Activated T-cell treated with anti-CD3 and anti-CD28 coated beads for 24 hours (primary cell): Measurements from ENCODE around the gene WDR37.

ENCODE experiments used
- DNase-seq: peaks from one replicate; pipeline ENCODE4 v3.0.0-alpha.2; 2020; ENCODE audit warnings: low read depth

WDR37 gene

GRCh38 chr10:1074052-1074747 is 18.0 kb downstream of the WDR37 start:
- no peak for DNase-seq

GRCh38 chr10:1074748-1075308 is 18.6 kb downstream of the WDR37 start:
- DNase-seq, result no peak

GRCh38 chr10:1078668-1079067 is 22.5 kb downstream of the WDR37 start:
- no peak for DNase-seq

DNA sequence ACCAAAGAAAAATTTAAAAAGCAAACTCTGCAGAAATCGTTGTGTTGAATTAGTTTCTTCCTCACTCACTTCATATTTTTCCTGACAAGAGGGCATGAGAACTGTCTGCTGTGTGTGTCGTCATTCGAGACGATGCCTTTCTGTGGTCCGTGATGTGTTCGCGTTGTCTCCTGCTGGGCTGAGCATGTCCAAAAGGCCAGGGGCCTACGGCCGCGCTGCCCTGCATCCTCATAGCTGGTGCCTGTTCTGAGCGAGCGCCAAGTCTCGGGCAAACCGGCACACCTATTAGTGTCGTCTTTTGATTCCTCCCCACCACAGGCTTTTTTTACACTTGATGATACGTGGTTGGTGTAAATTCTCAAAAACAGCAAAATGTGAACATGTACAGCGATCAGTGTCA is 27.4 kb downstream of the WDR37 start:
- DNase-seq, result no peak

DNA sequence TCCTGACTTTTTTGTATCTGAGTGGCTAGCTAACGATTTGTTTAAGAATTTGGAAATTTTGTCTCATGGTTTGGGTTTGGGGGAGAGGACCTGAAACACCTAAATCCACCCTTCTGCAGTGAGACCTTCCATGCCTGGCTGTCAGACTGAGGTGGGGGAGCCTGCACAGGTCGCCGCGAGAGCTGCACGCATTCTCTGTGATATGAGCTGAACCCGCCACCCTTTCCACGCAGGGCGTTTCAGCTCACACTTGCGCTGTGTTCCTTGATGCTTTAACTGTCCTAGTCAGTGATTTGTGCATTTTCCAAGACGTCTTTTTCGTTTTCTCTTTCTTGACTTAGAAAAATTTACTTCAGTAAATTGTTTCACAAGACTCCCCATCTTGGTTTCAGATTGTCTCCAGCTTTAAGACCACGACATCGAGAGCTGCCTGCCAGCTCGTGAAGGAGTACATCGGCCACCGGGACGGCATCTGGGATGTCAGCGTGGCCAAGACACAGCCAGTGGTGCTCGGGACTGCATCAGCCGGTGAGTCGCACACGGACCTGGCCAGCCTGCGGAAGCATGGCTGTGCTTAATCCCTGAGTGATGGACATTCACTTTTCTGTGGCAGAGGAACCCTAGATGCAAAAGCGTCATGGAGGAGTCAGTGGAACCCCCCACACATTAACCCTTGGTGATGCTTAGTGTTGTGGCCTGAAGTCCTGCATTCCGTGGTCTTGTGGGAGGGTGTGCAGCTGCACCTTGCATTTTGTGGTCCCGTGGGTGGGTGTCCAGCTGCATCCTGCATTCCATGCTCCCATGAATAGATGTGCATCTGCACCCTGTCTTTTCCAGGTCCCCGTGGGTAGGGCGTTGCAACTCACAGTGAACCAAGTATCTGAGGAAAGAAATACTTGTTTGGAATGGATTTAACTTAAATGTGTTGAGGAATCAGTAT is 28.1 kb downstream of the WDR37 start:
- no peak for DNase-seq

DNA sequence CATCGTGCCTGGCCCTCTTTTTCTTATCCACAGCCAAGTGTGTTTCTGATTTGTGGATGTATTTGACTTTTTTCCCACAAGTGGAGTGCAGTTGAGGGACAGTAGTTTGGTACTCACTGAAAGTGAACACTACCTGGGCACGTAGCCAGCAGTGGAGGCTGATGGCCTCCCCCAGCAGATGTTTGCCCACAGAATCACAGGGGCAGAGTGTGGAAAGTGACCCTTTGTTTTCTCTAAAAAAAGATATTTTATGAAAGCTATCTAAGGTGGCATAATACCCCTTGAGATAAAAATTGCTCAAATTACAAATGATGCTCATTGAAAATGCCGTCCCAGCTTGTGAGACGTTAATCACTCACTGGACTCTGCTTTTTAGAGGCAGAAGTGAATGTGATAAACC is 29.1 kb downstream of the WDR37 start:
- no peak for DNase-seq

DNA sequence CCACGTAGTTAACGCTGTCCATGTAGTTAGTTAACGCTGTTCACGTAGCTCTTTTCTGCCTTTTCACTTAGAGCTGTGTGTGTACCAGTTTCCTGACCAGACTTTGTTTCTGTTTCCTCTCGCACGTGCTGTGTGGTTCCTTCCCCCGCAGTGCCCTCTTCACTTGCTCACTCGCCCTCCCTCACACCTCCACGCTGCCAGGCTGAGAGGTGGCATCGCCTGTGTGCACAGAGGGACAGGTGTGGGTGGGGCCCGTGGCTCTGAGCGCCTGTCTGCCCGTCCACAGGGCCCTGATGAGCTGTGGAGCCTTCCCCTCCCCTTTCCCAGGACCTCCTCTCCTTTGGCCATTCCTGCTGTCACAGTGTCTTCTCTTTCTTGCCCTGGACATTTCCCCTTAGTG is 30.6 kb downstream of the WDR37 start:
- DNase-seq, result no peak

GRCh38 chr10:1089017-1089689 is 33.0 kb downstream of the WDR37 start:
- DNase-seq, result no peak

- no peak for DNase-seq
These were observed 34.5 kb downstream of the WDR37 start for GRCh38 chr10:1090696-1091095.

DNA sequence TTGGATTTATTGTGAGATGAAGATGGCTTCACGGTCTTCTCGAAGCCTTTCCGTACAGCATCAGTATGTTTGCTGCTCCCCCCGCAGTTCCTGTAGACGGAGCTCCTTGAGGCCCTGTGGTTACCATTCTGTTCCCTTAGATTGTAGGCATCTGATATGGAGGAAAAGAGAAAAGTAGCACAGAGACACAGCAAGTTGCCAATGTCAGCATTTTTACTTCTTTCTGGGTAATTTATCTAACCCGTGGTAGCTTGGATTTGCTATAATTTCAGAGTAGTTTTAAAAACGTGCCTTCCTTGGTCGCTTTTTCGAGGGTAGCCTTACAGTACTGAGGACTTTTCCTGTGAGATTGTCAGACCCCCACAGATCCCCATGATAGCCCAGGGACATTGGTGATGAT is 37.5 kb downstream of the WDR37 start:
- DNase-seq, result no peak

- peak; percentile 53 for DNase-seq
These were observed 38.2 kb downstream of the WDR37 start for GRCh38 chr10:1094112-1095057.

- DNase-seq, result no peak
These were observed 39.3 kb downstream of the WDR37 start for GRCh38 chr10:1095498-1095897.

DNA sequence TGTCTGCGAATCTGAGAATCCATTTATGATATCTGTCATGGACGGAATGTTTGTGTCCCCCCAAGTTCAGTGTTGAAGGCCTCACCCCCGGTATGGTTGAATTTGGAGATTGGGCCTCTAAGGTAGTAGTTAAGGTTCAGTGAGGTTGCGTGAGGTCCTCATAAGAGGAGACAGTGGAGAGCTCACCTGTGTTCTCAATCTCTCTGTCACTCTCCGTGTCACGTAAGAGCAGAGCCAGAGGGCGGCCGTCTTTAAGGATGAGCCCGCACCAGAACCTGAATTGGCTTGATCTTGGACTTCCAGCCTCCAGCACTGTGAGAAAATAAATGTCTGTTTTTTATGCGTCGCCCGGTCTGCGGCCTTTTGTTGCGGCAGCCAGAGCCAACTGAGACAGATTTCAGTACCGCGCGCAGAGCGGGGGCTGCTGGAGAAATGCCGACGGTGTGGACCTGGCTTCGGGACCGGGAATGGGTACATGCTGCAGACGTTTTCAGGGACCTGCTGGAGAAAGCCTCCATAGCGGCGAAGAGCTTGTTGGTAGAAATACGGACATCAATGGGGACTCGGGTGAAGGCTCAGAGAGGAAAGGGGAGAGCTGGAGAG is 40.2 kb downstream of the WDR37 start:
- no peak for DNase-seq

- no peak for DNase-seq
These were observed 41.3 kb downstream of the WDR37 start for GRCh38 chr10:1097436-1097835.

GRCh38 chr10:1100143-1100542 is 44.0 kb downstream of the WDR37 start:
- no peak for DNase-seq

GRCh38 chr10:1100691-1101368 is 44.6 kb downstream of the WDR37 start:
- DNase-seq, result no peak

DNA sequence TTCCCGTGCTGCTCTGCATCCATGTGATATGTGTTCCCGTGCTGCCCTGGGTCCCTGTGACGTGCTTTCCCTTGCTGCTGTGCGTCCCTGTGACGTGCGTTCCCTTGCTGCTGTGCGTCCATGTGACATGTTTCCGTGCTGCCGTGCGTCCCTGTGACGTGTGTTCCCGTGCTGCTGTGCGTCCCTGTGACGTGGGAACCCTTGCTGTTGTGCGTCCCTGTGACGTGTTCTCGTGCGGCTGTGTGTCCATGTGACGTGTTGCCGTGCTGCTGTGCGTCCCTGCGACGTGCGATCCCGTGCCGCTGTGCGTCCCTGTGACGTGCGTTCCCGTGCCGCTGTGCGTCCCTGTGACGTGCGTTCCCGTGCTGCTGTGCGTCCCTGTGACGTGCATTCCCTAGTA is 45.8 kb downstream of the WDR37 start:
- no peak for DNase-seq

GRCh38 chr10:1102416-1102815 is 46.2 kb downstream of the WDR37 start:
- peak; percentile 24 for DNase-seq

DNA sequence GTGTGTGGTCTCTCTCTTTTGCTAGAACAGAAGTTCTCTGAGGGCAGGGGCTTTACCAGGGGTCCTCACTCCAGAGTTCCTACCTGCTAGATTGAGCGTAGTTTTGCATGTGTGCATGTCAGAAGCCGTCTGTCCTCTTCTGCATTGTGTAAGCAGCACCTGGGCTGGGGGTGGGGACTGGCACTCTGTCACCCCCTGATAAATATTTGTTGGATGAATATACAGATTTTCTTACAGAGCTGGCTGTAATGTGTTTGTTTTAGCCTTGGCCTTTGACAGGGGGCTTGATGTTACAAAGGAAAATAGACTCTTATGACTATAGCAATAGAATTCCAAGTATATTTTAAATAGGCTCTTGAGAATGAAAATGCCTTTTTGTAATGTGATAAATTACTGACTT is 46.6 kb downstream of the WDR37 start:
- DNase-seq, result no peak

GRCh38 chr10:1103551-1103950 is 47.4 kb downstream of the WDR37 start:
- no peak for DNase-seq
